HL-60 (cell line): ENCODE data around the gene P4HA1.

Experiments used
- GABPA ChIP-seq: IDR thresholded peaks from 2 replicates; pipeline ENCODE4 v1.6.1; 2012; ENCODE audit warnings: low read depth
- TF ChIP-seq, protein P1 (sequence below): IDR thresholded peaks from one replicate; pipeline ENCODE4 v1.5.1; 2011; ENCODE audit warnings: low read length, control low read depth, inconsistent platforms; ENCODE audit not compliant: insufficient read depth
- TF ChIP-seq, protein P2 (sequence below): IDR thresholded peaks from 2 replicates; pipeline ENCODE4 v1.6.1; 2012; ENCODE audit warnings: low read depth; ENCODE audit not compliant: insufficient replicate concordance

GRCh38 chr10:72980348-72980747 lies 116.3 kb downstream of the P4HA1 start:
- TF ChIP-seq, protein P1, sequence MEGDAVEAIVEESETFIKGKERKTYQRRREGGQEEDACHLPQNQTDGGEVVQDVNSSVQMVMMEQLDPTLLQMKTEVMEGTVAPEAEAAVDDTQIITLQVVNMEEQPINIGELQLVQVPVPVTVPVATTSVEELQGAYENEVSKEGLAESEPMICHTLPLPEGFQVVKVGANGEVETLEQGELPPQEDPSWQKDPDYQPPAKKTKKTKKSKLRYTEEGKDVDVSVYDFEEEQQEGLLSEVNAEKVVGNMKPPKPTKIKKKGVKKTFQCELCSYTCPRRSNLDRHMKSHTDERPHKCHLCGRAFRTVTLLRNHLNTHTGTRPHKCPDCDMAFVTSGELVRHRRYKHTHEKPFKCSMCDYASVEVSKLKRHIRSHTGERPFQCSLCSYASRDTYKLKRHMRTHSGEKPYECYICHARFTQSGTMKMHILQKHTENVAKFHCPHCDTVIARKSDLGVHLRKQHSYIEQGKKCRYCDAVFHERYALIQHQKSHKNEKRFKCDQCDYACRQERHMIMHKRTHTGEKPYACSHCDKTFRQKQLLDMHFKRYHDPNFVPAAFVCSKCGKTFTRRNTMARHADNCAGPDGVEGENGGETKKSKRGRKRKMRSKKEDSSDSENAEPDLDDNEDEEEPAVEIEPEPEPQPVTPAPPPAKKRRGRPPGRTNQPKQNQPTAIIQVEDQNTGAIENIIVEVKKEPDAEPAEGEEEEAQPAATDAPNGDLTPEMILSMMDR, result no peak
- TF ChIP-seq, protein P2, sequence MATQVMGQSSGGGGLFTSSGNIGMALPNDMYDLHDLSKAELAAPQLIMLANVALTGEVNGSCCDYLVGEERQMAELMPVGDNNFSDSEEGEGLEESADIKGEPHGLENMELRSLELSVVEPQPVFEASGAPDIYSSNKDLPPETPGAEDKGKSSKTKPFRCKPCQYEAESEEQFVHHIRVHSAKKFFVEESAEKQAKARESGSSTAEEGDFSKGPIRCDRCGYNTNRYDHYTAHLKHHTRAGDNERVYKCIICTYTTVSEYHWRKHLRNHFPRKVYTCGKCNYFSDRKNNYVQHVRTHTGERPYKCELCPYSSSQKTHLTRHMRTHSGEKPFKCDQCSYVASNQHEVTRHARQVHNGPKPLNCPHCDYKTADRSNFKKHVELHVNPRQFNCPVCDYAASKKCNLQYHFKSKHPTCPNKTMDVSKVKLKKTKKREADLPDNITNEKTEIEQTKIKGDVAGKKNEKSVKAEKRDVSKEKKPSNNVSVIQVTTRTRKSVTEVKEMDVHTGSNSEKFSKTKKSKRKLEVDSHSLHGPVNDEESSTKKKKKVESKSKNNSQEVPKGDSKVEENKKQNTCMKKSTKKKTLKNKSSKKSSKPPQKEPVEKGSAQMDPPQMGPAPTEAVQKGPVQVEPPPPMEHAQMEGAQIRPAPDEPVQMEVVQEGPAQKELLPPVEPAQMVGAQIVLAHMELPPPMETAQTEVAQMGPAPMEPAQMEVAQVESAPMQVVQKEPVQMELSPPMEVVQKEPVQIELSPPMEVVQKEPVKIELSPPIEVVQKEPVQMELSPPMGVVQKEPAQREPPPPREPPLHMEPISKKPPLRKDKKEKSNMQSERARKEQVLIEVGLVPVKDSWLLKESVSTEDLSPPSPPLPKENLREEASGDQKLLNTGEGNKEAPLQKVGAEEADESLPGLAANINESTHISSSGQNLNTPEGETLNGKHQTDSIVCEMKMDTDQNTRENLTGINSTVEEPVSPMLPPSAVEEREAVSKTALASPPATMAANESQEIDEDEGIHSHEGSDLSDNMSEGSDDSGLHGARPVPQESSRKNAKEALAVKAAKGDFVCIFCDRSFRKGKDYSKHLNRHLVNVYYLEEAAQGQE, result no peak
- no peak for TF ChIP-seq GABPA
